ENCODE data around the gene THUMPD2.

Gene THUMPD2

GRCh38 chr2:39717067-39717466, 62.0 kb downstream of the THUMPD2 start:
- DNase-seq (ENCODE audit: low spot score) = no peak

DNA sequence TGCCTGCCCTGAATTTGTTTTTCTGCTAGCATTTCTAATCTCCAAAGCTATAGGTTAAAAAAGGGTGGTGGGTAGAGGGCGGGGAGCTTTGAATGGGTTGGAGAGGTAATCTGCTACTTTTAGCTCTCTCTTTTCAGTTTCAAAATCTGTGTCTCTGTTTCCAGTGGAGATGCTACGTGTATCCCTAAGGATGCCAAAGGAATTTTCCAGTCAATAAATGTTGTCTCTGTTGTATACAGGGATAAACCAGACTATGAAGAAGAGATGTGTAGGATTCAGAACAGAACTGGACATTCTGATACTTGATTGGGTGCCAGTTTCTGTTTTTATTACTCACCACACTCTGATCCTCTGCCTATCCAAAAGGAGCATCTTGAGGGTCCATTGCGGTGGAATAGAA, 63.2 kb downstream of the THUMPD2 start:
- no peak for DNase-seq (ENCODE audit: low spot score)

DNA sequence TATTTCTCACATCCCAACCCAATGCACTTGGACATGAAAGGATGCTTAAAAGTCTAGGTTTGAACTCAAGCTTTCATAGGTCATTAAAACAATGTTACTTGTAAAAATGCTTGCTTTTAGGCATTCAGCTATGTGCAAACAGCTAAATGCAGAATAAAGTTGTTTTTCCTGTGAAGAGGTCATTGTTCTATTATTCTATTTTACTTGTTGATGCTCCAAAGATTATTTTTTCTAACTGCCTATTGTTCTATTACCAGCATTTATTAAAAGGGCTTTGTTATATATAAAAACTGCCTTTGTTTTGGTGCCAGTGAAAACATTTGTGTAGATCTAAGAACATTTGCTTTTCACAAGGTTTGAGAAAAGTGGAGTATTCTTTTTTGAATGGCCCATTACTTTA, 64.0 kb downstream of the THUMPD2 start:
- no peak for DNase-seq (ENCODE audit: low spot score)

- no peak for DNase-seq (ENCODE audit: low spot score)
Measured at GRCh38 chr2:39712953-39713352, 66.1 kb downstream of the THUMPD2 start.

GRCh38 chr2:39710807-39711206, 68.3 kb downstream of the THUMPD2 start:
- DNase-seq (ENCODE audit: low spot score) = no peak

GRCh38 chr2:39708003-39708402, 71.1 kb downstream of the THUMPD2 start:
- DNase-seq (ENCODE audit: low spot score) = no peak

- DNase-seq (ENCODE audit: low spot score) = no peak
Measured at GRCh38 chr2:39706945-39707344, 72.1 kb downstream of the THUMPD2 start.

DNA sequence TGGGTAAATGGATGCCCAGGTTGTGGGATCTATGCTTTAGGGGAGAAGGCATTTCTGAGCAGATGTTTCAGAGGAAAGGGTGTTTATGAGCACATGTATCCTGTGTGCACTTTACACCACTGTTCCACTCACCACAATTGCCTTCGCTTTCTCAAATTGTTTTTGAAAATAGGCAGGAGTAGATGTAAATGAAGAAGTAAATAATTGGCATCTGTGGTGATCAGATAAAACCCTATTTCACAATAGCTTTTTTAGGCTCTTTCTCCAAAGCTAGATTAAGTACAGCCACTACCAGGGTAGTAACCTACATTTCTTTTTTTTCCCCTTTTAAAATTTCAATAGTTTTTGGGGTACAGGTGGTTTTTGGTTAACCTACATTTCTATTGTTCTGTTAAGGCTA, 72.7 kb downstream of the THUMPD2 start:
- DNase-seq (ENCODE audit: low spot score) = no peak

DNA sequence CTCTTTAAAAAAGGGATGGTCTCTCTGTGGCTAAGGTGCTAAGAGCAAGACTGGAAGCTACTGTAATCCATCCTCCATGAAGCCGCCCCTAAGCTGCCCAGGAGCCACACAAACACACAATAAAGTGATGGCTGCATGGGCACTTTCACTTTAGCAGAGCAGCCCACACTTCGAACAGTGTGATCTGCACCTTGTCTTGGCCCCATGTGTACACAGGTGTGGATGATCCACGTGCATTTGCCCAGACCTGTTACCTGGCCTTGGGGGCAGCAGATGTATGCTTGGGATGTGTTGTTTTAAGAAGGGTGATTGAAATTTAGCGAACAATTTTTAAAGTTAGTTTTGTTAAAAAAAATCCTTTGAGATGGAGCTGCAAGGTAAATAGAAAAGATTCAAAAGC, 73.4 kb downstream of the THUMPD2 start:
- no peak for DNase-seq (ENCODE audit: low spot score)

DNA sequence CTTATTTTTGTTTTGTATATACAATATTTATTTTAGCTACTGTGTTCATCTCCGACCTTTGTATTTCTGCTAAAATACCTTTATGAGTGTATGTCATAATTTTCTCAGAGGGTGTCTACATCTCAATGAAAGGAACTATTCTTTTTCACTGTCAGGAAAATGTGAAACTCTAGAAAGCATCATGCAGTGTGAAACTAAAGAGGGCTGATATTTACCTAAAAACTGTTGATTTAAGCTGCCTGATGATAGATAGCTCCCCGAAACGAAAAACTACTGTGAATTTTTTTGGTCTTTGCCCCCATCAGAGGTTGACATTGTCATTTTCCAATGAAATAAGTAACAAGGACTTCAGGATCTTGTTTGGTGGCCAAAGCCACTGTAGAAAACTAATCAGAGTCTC, 74.5 kb downstream of the THUMPD2 start:
- DNase-seq (ENCODE audit: low spot score) = no peak

GRCh38 chr2:39703181-39703872, 75.7 kb downstream of the THUMPD2 start:
- no peak for DNase-seq (ENCODE audit: low spot score)

GRCh38 chr2:39701137-39701536, 77.9 kb downstream of the THUMPD2 start:
- no peak for DNase-seq (ENCODE audit: low spot score)

DNA sequence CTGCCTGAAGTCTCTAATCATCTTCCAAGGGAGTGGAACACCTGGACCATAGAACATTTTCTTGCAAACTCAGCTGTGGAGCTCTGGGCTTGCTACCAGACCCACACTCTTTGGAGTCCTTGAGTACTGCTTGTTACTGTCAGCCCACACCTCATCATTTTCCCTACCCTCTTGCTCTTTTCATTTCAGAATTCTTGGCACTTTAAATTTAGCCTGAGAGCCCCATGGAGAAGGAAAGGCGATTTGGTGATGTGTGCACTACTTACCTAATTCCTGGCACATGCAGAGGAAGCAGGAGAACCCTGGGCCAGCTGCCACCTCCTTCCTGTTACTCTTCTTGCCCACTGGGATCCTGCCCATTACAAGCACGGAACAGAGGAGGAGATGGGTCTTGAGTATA, 81.6 kb downstream of the THUMPD2 start:
- no peak for DNase-seq (ENCODE audit: low spot score)

DNA sequence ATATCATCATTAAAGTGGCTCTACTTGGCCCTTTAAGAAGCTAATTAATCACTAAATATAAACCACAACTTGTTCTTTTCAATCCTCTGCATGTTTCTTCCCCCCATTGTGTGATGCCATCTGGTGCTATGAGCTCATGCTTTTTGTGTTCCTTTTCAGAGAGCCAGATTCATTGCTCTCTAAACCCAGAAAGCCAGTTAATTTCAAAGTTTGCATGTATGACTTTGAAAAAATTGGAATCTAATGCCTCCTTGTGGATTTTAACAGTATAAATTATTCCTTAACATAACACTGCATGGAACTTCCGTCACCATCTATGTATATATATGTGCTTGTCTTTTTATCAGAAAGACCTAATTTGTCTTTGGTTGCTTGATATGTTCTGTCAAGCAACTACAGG, 82.2 kb downstream of the THUMPD2 start:
- DNase-seq (ENCODE audit: low spot score) = peak; percentile 13

GRCh38 chr2:39696101-39696553, 82.9 kb downstream of the THUMPD2 start:
- DNase-seq (ENCODE audit: low spot score) = no peak

GRCh38 chr2:39693245-39693644, 85.8 kb downstream of the THUMPD2 start:
- no peak for DNase-seq (ENCODE audit: low spot score)

GRCh38 chr2:39689876-39690275, 89.2 kb downstream of the THUMPD2 start:
- no peak for DNase-seq (ENCODE audit: low spot score)

GRCh38 chr2:39689272-39689841, 89.7 kb downstream of the THUMPD2 start:
- DNase-seq (ENCODE audit: low spot score) = no peak

DNA sequence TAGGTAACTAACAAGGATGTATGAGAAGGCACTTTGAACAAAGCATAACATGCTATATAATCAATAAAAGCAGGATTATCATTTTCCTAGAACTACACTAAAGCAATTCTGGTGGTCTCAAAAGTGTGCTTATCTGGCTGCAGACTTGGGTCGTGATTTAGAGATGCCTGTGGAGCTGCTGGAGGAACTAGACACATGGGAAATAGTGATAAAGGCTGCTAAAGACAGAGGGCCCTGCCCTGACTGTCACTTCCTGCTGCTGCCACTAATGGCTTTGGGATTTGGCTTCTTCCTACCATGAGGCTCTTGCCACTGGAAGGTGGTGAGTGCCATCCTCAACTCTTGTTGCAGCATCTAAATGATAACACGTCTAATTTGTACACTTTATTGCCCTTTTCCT, 90.9 kb downstream of the THUMPD2 start:
- DNase-seq (ENCODE audit: low spot score) = no peak

DNA sequence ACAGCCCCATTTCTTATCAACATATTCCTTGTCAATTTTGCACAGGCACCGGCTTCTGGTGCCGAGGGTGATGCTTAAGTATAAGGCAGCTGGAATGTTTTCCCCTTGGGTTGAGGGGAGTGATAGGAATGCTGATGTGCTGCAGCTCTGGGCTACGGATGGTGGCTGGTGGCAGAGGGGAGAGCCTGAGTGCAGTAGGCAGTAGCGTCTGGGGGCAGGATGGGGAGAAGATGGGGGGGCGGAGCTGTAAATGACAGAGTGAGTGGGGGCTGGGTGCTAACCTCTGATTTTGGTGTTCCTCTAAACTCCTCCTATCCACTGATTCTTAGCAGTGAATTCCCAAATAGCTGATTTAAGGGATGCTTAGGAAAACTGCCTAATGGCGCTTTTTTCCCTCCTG, 92.6 kb downstream of the THUMPD2 start:
- DNase-seq (ENCODE audit: low spot score) = no peak
